Body of pancreas (tissue), 4 donors: Measurements from ENCODE around the gene THSD8. TPM values are rescaled to one million over a fixed set of nuclear protein-coding genes. Genes with fewer than 3 reads are reported as not detected.
A peak's percentile ranks its signal among the peaks of the same experiment; 100 is the strongest.

Experiments
- ATAC-seq: fragments of 150-250 bp; one replicate; pipeline ENCODE4 v1.9.1; 2016
- DNase-seq, 4 donors: peaks; one replicate each; pipeline ENCODE4 v3.0.0-alpha.2; 2019
- H3K27ac ChIP-seq, 4 donors: fragments of 200-600 bp; sonication (generic); 1 replicate in 3 of 4; 2 replicates in 1 of 4; pipeline versions ENCODE4 v1.5.1 to v1.6.1; 2016 to 2019; ENCODE audit warnings: mild to moderate bottlenecking in 1 of 4, mixed read lengths in 1 of 4, moderate library complexity in 1 of 4
- H3K27me3 ChIP-seq, 2 donors: fragments of 200-600 bp; sonication (generic); one replicate each; pipeline ENCODE4 v1.6.0; 2016; ENCODE audit warnings: mild to moderate bottlenecking in 1 of 2
- H3K36me3 ChIP-seq, 2 donors: fragments of 200-600 bp; sonication (generic); replicated peaks in 1 of 2; 2 replicates each; pipeline ENCODE4 v1.5.1; 2016; ENCODE audit warnings: low read depth in 2 of 2; ENCODE audit not compliant: insufficient read depth in 1 of 2
- H3K4me1 ChIP-seq: fragments of 200-600 bp; sonication (generic); one replicate; pipeline ENCODE4 v1.6.0; 2016
- H3K4me3 ChIP-seq, 2 donors: fragments of 200-600 bp; sonication (generic); 1 replicate in 1 of 2; 2 replicates in 1 of 2; pipeline ENCODE4 v1.5.1; 2016 to 2019
- H3K9me3 ChIP-seq, 3 donors: fragments of 200-600 bp; sonication (generic); 1 replicate in 2 of 3; 2 replicates in 1 of 3; pipeline ENCODE4 v1.5.1; 2016
- CTCF ChIP-seq, 7 experiments: fragments of 450-650 bp in 4 of 7; fragments of 200-600 bp in 3 of 7; sonication (generic) in 3 of 7; IDR thresholded peaks; one replicate each; pipeline ENCODE4 v1.5.1; 2016 to 2019; ENCODE audit warnings: antibody characterized with exemption in 7 of 7
- POLR2A ChIP-seq, 3 donors: fragments of 450-650 bp; IDR thresholded peaks; one replicate each; pipeline ENCODE4 v1.6.1; 2016; ENCODE audit warnings: antibody characterized with exemption in 3 of 3, mild to moderate bottlenecking in 2 of 3
- WGBS, 2 donors: methylation state at CpG; one replicate each; pipeline ENCODE4 v1.1.5; 2017; 5-methylcytosine and 5-hydroxymethylcytosine counted together
- intact Hi-C: fragments of 100-400 bp; cut with DNase I; formaldehyde crosslinking; loops from one replicate; pipeline ENCODE4 v1.15.1; 2023
- total RNA-seq, 2 donors: library from RNA; depleted of rRNA; stranded (reverse); fragments of >200 nt; gene quantifications; one replicate each; pipeline ENCODE4 v1.1.0, GENCODE V29; 2016

Gene THSD8
- total RNA-seq, 2 donors from 2014 or later = not detected

GRCh38 chr19:12799742-12800465 lies 2.0 kb upstream of the THSD8 start:
- Histone ChIP-seq H3K4me1 (peaks cover 34% of the 10 kb centered on the region), H3K4me3 (no peak overlapping the region), H3K36me3 (no peaks in the 10 kb centered on the region), H3K27me3 (no peaks in the 10 kb centered on the region), H3K9me3 (no peaks in the 10 kb centered on the region), H3K27ac (no peak overlapping the region)
- 62 to 67% methylated on average over 11 to 18 of the region's 18 CpGs for WGBS, 2 donors
- no peak for ATAC-seq
- intact Hi-C loops = loop anchor here (5.0 kb wide), 1 partner anchor 38 kb away; no protein-coding TSS in a partner anchor
- TF ChIP-seq POLR2A (IDR thresholded peaks at IDR 0.05) = no peak
- no peak for TF ChIP-seq CTCF (IDR thresholded peaks at IDR 0.05)
- DNase-seq = no peak

DNA sequence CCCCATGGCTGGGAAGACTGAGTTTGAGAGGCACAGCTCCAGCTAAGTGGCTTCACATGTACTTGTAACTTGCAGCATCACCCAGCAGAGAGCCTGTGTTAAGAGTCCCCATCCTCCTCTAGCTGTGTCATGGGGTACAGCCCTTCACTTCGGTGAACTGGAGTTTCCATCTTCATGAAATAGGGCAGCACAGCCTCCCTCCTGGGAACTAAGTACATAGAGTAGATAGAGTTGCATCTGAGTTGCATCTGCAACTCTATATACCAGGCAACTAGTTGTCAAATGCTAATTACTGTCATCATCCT lies 1.5 kb upstream of the THSD8 start:
- ATAC-seq (no peak), DNase-seq (no peak)
- WGBS, 2 donors = 67% methylated on average over 1 of the region's 1 CpG; no CpG with 5 or more reads in 1 of the 2 donors
- Histone ChIP-seq H3K27ac (peak overlapping the region in 2 of 4 donors; percentile 74 to 80), H3K4me3 (no peak overlapping the region), H3K36me3 (no peaks in the 10 kb centered on the region), H3K9me3 (no peaks in the 10 kb centered on the region), H3K27me3 (no peaks in the 10 kb centered on the region), H3K4me1 (peaks cover 33% of the 10 kb centered on the region)
- TF ChIP-seq CTCF (IDR thresholded peaks at IDR 0.05) (no peak), POLR2A (IDR thresholded peaks at IDR 0.05) (no peak)
- intact Hi-C loops = loop anchor here (5.0 kb wide), 1 partner anchor 38 kb away; no protein-coding TSS in a partner anchor

GRCh38 chr19:12800923-12801465 lies 875 bp upstream of the THSD8 start:
- Histone ChIP-seq H3K36me3 (no peaks in the 10 kb centered on the region), H3K27ac (peak overlapping the region; percentile 66 to 80 (median 75)), H3K4me3 (peak overlapping the region; percentile 50 to 73), H3K4me1 (peaks cover 34% of the 10 kb centered on the region), H3K27me3 (no peaks in the 10 kb centered on the region), H3K9me3 (no peaks in the 10 kb centered on the region)
- peak; percentile 48 to 60 (median 55) for DNase-seq
- 4 to 5% methylated on average over 19 to 38 of the region's 38 CpGs for WGBS, 2 donors
- no peak for TF ChIP-seq POLR2A (IDR thresholded peaks at IDR 0.05)
- no peak for TF ChIP-seq CTCF (IDR thresholded peaks at IDR 0.05)
- intact Hi-C loops = loop anchor here (5.0 kb wide), 1 partner anchor 39 kb away; no protein-coding TSS in a partner anchor
- ATAC-seq = peak; percentile 22

- peaks cover 40% of the 10 kb centered on the region for H3K4me1 ChIP-seq
- intact Hi-C loops = loop anchor here (5.0 kb wide), 1 partner anchor 40 kb away; no protein-coding TSS in a partner anchor
Observed at GRCh38 chr19:12802267-12803106, 618 bp downstream of the THSD8 start.

More at GRCh38 chr19:12802267-12803106, 618 bp downstream of the THSD8 start:
- ATAC-seq = no peak
- H3K9me3 ChIP-seq = no peaks in the 10 kb centered on the region
- DNase-seq = peak in 1 of 4 donors; percentile 39
- 28 to 34% methylated on average over 22 of the region's 22 CpGs for WGBS, 2 donors
- H3K27me3 ChIP-seq = no peaks in the 10 kb centered on the region
- H3K4me3 ChIP-seq = peak overlapping the region; percentile 50 to 73
- no peaks in the 10 kb centered on the region for H3K36me3 ChIP-seq
- no peak for TF ChIP-seq POLR2A (IDR thresholded peaks at IDR 0.05)
- TF ChIP-seq CTCF (IDR thresholded peaks at IDR 0.05) = peak in 1 of 7 experiments; percentile 16
- H3K27ac ChIP-seq = peak overlapping the region; percentile 35 to 80 (median 75)
